HK-2 (cell line): Measurements from ENCODE around the gene PLPP6.

ENCODE experiments used
- DNase-seq: peaks from one replicate; pipeline ENCODE4 v3.0.0-alpha.2; 2018; ENCODE audit not compliant: unreplicated experiment

Gene PLPP6

GRCh38 chr9:4662989-4663792 lies 1.1 kb downstream of the PLPP6 start:
- DNase-seq, result no peak

- DNase-seq, result no peak
These were observed 1.9 kb downstream of the PLPP6 start for GRCh38 chr9:4663956-4664355.

GRCh38 chr9:4665357-4665756 lies 3.3 kb downstream of the PLPP6 start:
- no peak for DNase-seq

GRCh38 chr9:4666042-4666699 lies 4.1 kb downstream of the PLPP6 start, which contains the start of gene SPATA6L:
Gene SPATA6L, minus strand, starts transcription at chr9:4666480. Its CDS starts 230 bp downstream, at chr9:4666250.
- peak; percentile 64 for DNase-seq

- no peak for DNase-seq
These were observed 5.6 kb downstream of the PLPP6 start for GRCh38 chr9:4667681-4668080.

- DNase-seq, result no peak
These were observed 6.5 kb downstream of the PLPP6 start for GRCh38 chr9:4668604-4669003.

- DNase-seq, result no peak
These were observed 7.8 kb downstream of the PLPP6 start for GRCh38 chr9:4669890-4670289.

- DNase-seq, result no peak
These were observed 8.5 kb downstream of the PLPP6 start for GRCh38 chr9:4670591-4670990.

GRCh38 chr9:4671737-4672136 lies 9.6 kb downstream of the PLPP6 start:
- DNase-seq, result no peak

- no peak for DNase-seq
These were observed 12.7 kb downstream of the PLPP6 start for GRCh38 chr9:4674783-4675182.

- DNase-seq, result no peak
These were observed 15.3 kb downstream of the PLPP6 start for GRCh38 chr9:4677392-4677791.

- peak; percentile 18 for DNase-seq
These were observed 16.7 kb downstream of the PLPP6 start for GRCh38 chr9:4678679-4679267.

- peak; percentile 92 for DNase-seq
These were observed 17.4 kb downstream of the PLPP6 start, which contains the start of gene CDC37L1 for GRCh38 chr9:4679268-4680172. Gene CDC37L1, plus strand, starts transcription at chr9:4679569. Its CDS starts 199 bp downstream, at chr9:4679768.

- DNase-seq, result no peak
These were observed 18.1 kb downstream of the PLPP6 start for GRCh38 chr9:4680173-4680525.

GRCh38 chr9:4680750-4681149 lies 18.7 kb downstream of the PLPP6 start:
- no peak for DNase-seq

GRCh38 chr9:4684820-4685219 lies 22.7 kb downstream of the PLPP6 start:
- no peak for DNase-seq

- DNase-seq, result no peak
These were observed 24.0 kb downstream of the PLPP6 start for GRCh38 chr9:4686112-4686511.

GRCh38 chr9:4686584-4686983 lies 24.5 kb downstream of the PLPP6 start:
- DNase-seq, result no peak

- DNase-seq, result no peak
These were observed 26.9 kb downstream of the PLPP6 start for GRCh38 chr9:4689021-4689420.

GRCh38 chr9:4689687-4690104 lies 27.6 kb downstream of the PLPP6 start:
- no peak for DNase-seq

- no peak for DNase-seq
These were observed 28.1 kb downstream of the PLPP6 start for GRCh38 chr9:4690144-4690543.

- DNase-seq, result no peak
These were observed 29.7 kb downstream of the PLPP6 start for GRCh38 chr9:4691795-4692194.
